GM18505 (cell line): ENCODE measurements around the gene ANO4.
A peak's percentile ranks its signal among the peaks of the same experiment; 100 is the strongest.

Experiments
- ATAC-seq: cut with Tn5 transposase; IDR thresholded peaks from one replicate; pipeline ENCODE4 v1.9.1; 2021; ENCODE audit not compliant: unreplicated experiment
- POLR2A ChIP-seq: IDR thresholded peaks from 4 replicates; pipeline ENCODE4 v1.6.1; 2011; ENCODE audit warnings: borderline replicate concordance; ENCODE audit not compliant: insufficient read depth, insufficient read length; ENCODE audit errors: extremely low read depth

ANO4 gene

GRCh38 chr12:101013993-101014392 lies 219.4 kb downstream of the ANO4 start:
- ATAC-seq, result no peak
- no peak for TF ChIP-seq POLR2A

GRCh38 chr12:101015044-101015443 lies 220.5 kb downstream of the ANO4 start:
- no peak for ATAC-seq
- no peak for TF ChIP-seq POLR2A

GRCh38 chr12:101018540-101018939 lies 224.0 kb downstream of the ANO4 start:
- TF ChIP-seq POLR2A, result no peak
- ATAC-seq, result no peak

- ATAC-seq, result no peak
- TF ChIP-seq POLR2A, result no peak
Measured at GRCh38 chr12:101019201-101019600, 224.6 kb downstream of the ANO4 start.

- no peak for ATAC-seq
- TF ChIP-seq POLR2A, result no peak
Measured at GRCh38 chr12:101019667-101020066, 225.1 kb downstream of the ANO4 start.

- no peak for ATAC-seq
- TF ChIP-seq POLR2A, result no peak
Measured at GRCh38 chr12:101021442-101021841, 226.9 kb downstream of the ANO4 start.

- TF ChIP-seq POLR2A, result no peak
- ATAC-seq, result no peak
Measured at GRCh38 chr12:101021911-101022388, 227.4 kb downstream of the ANO4 start.

- ATAC-seq, result no peak
- TF ChIP-seq POLR2A, result no peak
Measured at GRCh38 chr12:101027200-101027599, 232.6 kb downstream of the ANO4 start.

- ATAC-seq, result no peak
- no peak for TF ChIP-seq POLR2A
Measured at GRCh38 chr12:101027816-101028215, 233.2 kb downstream of the ANO4 start.

GRCh38 chr12:101038289-101038871 lies 243.8 kb downstream of the ANO4 start:
- ATAC-seq, result peak; percentile 50
- no peak for TF ChIP-seq POLR2A

GRCh38 chr12:101039848-101040531 lies 245.4 kb downstream of the ANO4 start:
- TF ChIP-seq POLR2A, result no peak
- no peak for ATAC-seq

- no peak for TF ChIP-seq POLR2A
- ATAC-seq, result no peak
Measured at GRCh38 chr12:101040936-101041335, 246.4 kb downstream of the ANO4 start.

GRCh38 chr12:101042211-101042610 lies 247.6 kb downstream of the ANO4 start:
- TF ChIP-seq POLR2A, result no peak
- no peak for ATAC-seq

- ATAC-seq, result no peak
- TF ChIP-seq POLR2A, result no peak
Measured at GRCh38 chr12:101044512-101045059, 250.0 kb downstream of the ANO4 start.

- TF ChIP-seq POLR2A, result no peak
- ATAC-seq, result no peak
Measured at GRCh38 chr12:101045486-101046464, 251.2 kb downstream of the ANO4 start.
